CD4-positive, alpha-beta T cell treated with Interleukin-21 for 1 hour (primary cell): ENCODE results near the gene ABHD17A.
A peak's percentile ranks its signal among the peaks of the same experiment; 100 is the strongest.

Experiments
- DNase-seq: peaks from one replicate; pipeline ENCODE4 v3.0.0-alpha.2; 2020

ABHD17A gene

GRCh38 chr19:1885398-1886119, at the start of gene ABHD17A:
Gene ABHD17A (minus strand): TSS chr19:1885496. CDS start chr19:1881566, 3,930 bp downstream.
- DNase-seq, result peak; percentile 95

- DNase-seq, result no peak
Measured at GRCh38 chr19:1933942-1934341, 48.6 kb upstream of the ABHD17A start.

- no peak for DNase-seq
Measured at GRCh38 chr19:1933244-1933643, 47.9 kb upstream of the ABHD17A start.

GRCh38 chr19:1932395-1932794, 47.1 kb upstream of the ABHD17A start:
- no peak for DNase-seq

GRCh38 chr19:1931445-1931844, 46.1 kb upstream of the ABHD17A start:
- DNase-seq, result no peak

- peak; percentile 85 for DNase-seq
Measured at GRCh38 chr19:1929021-1929742, 43.9 kb upstream of the ABHD17A start.

GRCh38 chr19:1925544-1925943, 40.2 kb upstream of the ABHD17A start:
- DNase-seq, result no peak

GRCh38 chr19:1924320-1924961, 39.1 kb upstream of the ABHD17A start:
- DNase-seq, result no peak

GRCh38 chr19:1923319-1923718, 38.0 kb upstream of the ABHD17A start:
- DNase-seq, result no peak

- DNase-seq, result no peak
Measured at GRCh38 chr19:1922803-1923202, 37.5 kb upstream of the ABHD17A start.

GRCh38 chr19:1921825-1922224, 36.5 kb upstream of the ABHD17A start:
- DNase-seq, result no peak

GRCh38 chr19:1921326-1921725, 36.0 kb upstream of the ABHD17A start:
- no peak for DNase-seq

- DNase-seq, result no peak
Measured at GRCh38 chr19:1920644-1921043, 35.3 kb upstream of the ABHD17A start.

GRCh38 chr19:1918975-1919374, 33.7 kb upstream of the ABHD17A start:
- no peak for DNase-seq

GRCh38 chr19:1917926-1918325, 32.6 kb upstream of the ABHD17A start:
- DNase-seq, result no peak

GRCh38 chr19:1917146-1917545, 31.9 kb upstream of the ABHD17A start:
- DNase-seq, result no peak

GRCh38 chr19:1914826-1915341, 29.6 kb upstream of the ABHD17A start:
- no peak for DNase-seq

- no peak for DNase-seq
Measured at GRCh38 chr19:1913781-1914577, 28.7 kb upstream of the ABHD17A start.

GRCh38 chr19:1912760-1913505, 27.6 kb upstream of the ABHD17A start:
- DNase-seq, result no peak

GRCh38 chr19:1911995-1912394, 26.7 kb upstream of the ABHD17A start:
- no peak for DNase-seq

GRCh38 chr19:1911098-1911497, 25.8 kb upstream of the ABHD17A start:
- DNase-seq, result no peak

- no peak for DNase-seq
Measured at GRCh38 chr19:1910177-1910576, 24.9 kb upstream of the ABHD17A start.
